A172 (cell line): ENCODE measurements around the gene DUSP16. TPM values are rescaled to one million over a fixed set of nuclear protein-coding genes. Genes with fewer than 3 reads are reported as not detected.
"Not testable (repeated sequence)": the region's sequence is repeated elsewhere in the genome, so short reads cannot be mapped to it uniquely, and the experiment has no call there.

Experiments used
- DNase-seq: peaks from one replicate; pipeline ENCODE4 v3.0.0-alpha.2; 2015; ENCODE audit warnings: low spot score
- total RNA-seq: library from RNA; depleted of rRNA; stranded (reverse); fragments of >200 nt; shearing (Covaris generic); gene quantifications from 2 replicates; pipeline ENCODE4 v1.2.3, GENCODE V29; 2014; rRNA removed

The DUSP16 gene
- 4.9 and 5.5 TPM in 2 replicates for total RNA-seq

DNA sequence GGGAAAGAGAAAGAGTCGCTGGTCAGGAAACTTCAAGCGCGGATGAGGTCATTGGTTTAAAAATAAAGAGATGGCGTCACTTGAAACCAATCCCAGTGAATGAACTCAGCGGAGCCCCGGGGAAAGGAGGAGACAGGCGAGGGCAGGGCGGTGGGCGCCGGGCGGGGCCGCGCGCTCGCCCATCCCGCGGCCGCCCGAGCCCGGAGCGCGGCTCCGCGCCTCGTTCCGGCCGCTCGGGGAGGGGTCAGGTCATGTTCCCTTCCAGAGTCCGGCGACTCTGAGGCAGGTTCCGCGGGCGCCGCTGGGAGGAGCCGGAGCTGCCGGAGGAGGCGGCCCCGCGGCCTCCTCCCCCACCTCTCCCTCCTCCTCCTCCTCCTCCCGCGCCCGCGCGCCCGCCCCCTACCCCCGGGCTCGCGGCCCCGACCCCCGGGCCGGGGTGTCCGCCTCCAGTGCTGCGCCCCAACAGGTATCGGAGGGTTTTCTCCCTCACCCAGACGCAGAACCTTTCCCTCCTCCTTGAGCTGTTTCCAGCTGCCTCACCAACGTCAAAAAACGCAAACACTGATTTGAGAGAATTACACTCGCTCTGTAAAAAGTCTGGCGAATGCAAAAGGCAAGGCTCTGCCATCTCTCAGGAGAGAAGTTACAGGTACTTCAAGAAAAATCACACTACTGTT, at the start of gene DUSP16:
DUSP16 (minus strand) TSS at position 279 of the 677 bp plus-strand sequence. CDS start 41,765 bp downstream, outside the sequence.
- DNase-seq, result peak; percentile 80

- DNase-seq, result peak; percentile 12
Measured at GRCh38 chr12:12612358-12612757, 49.7 kb upstream of the DUSP16 start.

DNA sequence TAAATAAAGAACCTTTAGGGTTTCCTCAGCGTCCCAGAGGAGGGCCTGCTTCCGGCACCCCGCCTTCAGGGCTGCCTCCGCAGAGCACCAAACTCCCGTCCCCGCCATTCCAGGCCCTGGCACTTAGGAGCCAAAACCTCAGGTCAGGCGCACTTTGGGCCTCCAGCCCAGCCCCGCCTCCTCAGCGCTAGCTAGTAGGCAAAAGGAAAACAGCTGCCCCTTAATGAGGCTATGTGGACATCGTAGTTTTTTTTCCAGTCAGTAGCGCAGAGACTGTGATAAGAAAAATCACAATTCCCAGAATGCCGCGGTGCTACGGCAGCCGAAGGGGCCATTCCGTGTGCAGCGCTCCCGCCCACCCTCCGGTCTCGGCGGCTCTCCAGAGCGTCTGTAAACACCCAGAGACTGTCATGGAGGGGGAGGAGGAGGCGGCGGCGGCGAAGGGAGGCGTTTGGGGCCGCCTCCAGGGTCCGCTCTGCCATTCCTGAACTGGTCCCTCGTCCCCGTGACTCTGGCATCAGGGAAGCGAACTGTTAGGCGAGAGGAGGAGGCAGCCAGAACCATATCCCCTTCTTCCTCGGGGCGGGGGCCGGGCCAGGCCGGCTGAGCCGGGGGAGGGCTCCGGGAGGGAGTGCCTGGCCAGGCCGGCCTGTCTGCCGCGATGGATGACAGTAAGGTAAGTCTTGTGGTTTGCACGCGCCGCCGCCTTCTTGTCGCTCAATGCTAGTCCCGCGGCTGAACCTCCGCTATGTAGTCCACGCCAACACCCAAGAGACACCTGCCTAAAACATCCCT, 49.0 kb upstream of the DUSP16 start, which contains the start of gene CREBL2:
CREBL2 (plus strand) TSS at position 365 of the 795 bp plus-strand sequence; CDS start at position 662, 297 bp downstream.
- DNase-seq, result peak; percentile 83

- no peak for DNase-seq
Measured at GRCh38 chr12:12610711-12611110, 48.0 kb upstream of the DUSP16 start.

DNA sequence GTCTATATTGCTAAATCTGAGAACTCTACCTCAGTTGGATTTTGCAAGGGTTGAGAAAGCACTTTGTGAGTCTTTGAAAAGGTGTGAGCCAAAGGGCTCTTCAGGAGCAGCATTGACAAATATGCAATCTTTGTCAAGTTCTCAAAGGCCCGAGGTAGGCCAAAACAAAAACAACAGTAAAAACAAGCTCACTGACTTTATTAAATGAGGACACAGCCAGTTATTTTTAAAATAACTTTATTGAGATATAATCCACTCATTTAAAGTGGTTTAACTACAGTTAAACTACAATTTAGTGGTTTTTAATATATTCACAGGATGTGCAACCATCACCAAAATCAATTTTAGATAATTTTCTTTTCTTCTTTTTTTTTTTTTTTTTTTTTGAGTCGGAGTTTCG, 47.0 kb upstream of the DUSP16 start:
- no peak for DNase-seq

DNA sequence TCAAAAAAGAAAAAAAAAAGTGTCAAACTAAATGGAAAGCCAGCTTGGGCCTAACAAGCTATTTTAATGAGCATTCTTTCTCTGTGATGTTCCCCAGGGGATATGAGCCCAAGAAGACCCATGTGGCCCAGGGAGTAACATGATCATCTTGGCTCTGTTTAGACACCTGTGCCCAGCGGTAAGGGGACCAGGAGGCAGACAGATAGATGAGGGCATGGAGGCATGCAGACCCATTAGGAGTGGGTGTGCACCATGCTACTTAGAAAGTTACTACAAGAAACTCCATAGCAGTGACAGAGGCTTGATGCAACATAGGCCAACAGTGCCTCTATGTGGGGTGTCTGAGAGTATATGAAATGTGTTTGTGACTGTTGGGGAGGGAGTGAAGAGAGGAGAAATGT, 45.9 kb upstream of the DUSP16 start:
- no peak for DNase-seq

- peak; percentile 3 for DNase-seq
Measured at GRCh38 chr12:12606781-12607589, 44.3 kb upstream of the DUSP16 start.

- DNase-seq, result no peak
Measured at GRCh38 chr12:12604740-12605139, 42.1 kb upstream of the DUSP16 start.

DNA sequence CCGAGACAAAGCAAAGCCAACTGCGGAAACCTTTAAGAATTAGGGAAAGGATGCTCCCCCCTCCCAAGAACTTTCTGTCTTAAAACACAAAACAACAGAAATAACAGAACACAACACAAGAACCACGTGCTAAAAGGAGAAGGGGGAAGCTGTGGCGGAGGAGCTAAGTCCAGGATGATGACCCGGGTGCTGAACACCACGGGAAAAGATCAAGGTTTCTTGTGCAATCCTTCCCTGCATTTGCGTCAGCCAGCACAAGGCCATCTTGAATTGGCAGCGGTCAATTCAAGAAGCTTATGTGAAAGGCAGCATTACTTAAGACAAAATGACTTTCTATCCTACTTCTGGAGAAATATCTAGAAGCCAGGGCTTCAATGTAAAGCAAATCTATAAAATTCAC, 38.0 kb upstream of the DUSP16 start:
- DNase-seq, result no peak

DNA sequence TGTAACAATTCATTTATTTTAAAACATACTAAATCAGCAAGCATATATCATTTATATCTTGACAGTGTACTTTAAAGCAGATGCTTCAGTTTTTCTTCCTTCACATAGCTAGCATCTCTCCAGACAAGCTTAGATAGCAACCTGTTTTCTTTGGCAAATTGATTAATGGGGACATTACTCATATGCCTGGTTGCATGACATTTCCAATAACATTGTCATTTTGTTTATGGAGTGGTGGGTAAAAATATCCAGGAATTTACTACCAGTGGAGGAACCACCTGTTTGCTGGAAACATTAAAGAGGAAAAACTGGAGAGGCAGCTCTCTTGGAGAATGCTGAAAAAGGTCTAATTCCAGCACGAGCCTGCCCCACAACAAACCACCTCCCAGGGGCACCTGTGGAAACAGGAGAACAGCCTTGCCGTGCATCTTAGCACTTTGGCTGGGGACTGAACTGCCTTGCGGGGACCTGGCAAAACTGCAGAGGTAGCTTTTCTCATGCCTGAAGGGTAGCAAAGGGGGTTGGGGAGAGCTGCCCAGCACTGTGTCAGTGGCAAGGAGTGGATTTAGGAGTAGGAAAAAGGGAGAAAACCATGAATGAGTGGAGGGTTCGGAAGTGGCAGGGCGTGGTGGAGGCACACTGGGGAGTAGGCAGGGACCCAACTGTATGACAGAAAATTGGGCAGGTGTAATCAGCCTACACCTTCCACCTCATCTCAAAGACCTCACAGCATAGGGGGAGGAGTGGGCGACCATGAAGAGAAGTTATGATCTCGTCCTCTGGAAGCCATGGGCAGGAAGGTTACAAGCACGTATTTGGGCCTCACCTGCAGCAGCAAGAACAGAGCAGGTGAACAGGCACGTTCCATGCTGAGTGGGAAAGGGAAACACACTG, 37.3 kb upstream of the DUSP16 start:
- no peak for DNase-seq

- DNase-seq, result no peak
Measured at GRCh38 chr12:12598864-12599263, 36.2 kb upstream of the DUSP16 start.

DNA sequence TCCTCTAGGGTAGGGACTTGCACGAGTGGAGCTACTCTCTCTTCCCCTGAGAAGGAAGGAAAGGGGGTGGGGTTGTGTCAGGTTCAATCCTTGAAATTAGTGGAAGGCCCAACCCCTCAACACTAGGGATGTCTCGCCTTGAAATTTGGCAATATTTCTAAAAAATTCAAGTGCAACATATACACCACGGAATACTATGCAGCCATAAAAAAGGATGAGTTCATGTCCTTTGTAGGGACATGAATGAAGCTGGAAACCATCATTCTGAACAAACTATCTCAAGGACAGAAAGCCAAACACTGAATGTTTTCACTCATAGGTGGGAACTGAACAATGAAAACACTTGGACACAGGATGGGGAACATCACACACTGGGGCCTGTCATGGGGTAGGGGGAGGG, 33.9 kb upstream of the DUSP16 start:
- DNase-seq, result not testable (repeated sequence)

- DNase-seq, result not testable (repeated sequence)
Measured at GRCh38 chr12:12595929-12596328, 33.3 kb upstream of the DUSP16 start.

DNA sequence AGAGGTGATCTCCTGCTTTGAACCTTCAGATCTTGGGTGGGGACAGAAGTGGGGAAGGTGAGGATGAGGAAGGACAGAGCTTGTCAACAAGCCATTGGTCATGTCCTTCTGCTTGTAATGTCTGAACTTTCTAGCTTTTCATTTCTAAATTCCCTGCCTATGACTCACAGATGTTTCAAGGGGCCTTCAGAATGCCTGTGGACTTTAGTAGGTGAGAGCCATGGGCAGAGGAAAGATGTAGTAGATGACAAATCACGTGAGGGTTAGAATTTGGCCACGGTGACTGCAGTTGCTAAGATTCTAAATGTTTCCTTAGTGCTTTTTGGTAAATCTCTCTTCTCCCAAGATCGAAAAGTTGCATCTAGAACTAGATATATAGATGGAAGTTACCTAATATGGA, 30.3 kb upstream of the DUSP16 start:
- peak; percentile 38 for DNase-seq

GRCh38 chr12:12590961-12591360, 28.3 kb upstream of the DUSP16 start:
- no peak for DNase-seq

- DNase-seq, result not testable (repeated sequence)
Measured at GRCh38 chr12:12588436-12588835, 25.8 kb upstream of the DUSP16 start.

GRCh38 chr12:12587878-12588277, 25.2 kb upstream of the DUSP16 start:
- DNase-seq, result no peak

GRCh38 chr12:12586879-12587675, 24.4 kb upstream of the DUSP16 start:
- DNase-seq, result no peak

- peak; percentile 55 for DNase-seq
Measured at GRCh38 chr12:12585115-12585863, 22.6 kb upstream of the DUSP16 start.
